CD4-positive, alpha-beta T cell treated with Interleukin-4 for 4 hours (primary cell): ENCODE data around the gene FAM217A.
A peak's percentile ranks its signal among the peaks of the same experiment; 100 is the strongest.

Source experiments
- DNase-seq: peaks from one replicate; pipeline ENCODE4 v3.0.0-alpha.2; 2020

FAM217A gene

GRCh38 chr6:4084444-4085331 is 5.8 kb upstream of the FAM217A start:
- no peak for DNase-seq

GRCh38 chr6:4074478-4075235 is 4.3 kb downstream of the FAM217A start:
- no peak for DNase-seq

- no peak for DNase-seq
Measured at GRCh38 chr6:4071330-4071729, 7.6 kb downstream of the FAM217A start.

- no peak for DNase-seq
Measured at GRCh38 chr6:4069199-4069598, 9.7 kb downstream of the FAM217A start.

GRCh38 chr6:4067673-4068072 is 11.3 kb downstream of the FAM217A start:
- DNase-seq: no peak

GRCh38 chr6:4066029-4066755 is 12.7 kb downstream of the FAM217A start:
- DNase-seq: no peak

- DNase-seq: peak; percentile 64
Measured at GRCh38 chr6:4059115-4059777, 19.7 kb downstream of the FAM217A start.

DNA sequence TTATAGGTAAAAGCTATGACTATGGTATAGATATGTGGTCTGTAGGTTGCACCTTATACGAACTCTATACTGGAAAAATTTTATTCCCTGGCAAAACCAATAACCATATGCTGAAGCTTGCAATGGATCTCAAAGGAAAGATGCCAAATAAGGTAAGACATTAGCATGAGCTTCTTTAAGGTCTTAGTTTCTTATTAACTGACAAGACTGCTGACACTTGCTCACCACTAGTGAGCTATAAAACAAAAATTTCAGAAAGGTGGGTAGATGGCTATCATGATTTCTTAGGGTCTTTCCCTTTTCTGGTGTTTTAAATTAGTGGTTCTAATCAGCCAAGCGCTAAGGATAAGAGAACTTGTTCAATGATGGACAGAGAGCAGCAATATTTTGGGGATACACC is 21.9 kb downstream of the FAM217A start:
- no peak for DNase-seq

DNA sequence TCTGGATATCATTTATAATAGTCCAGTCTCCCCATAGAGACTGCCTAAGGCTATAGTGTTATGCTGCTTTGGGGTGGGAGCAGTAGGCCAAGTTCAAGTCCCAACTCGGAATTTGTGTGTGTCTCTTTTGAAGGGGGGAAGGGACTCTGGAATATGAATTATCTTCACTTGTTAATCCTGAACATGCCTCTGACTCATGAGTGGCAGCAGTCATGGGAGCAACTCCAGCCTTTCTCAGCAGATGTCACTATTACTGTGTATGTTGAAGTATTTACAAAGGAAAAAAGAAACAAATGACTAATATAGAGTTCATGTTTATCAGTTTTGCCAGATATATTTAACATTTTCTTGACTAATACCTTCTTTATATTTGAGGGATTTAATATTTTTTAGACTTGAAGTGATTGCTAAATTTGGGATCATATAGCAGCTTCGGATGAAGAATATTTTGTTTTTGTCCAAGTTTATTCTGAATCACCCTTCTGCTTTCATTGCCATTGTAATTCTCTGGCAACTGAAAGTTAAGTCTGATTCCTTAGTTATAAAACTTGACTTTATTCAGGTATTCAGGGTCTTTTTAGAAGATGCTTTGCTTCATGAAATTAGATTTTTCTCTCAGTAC is 23.4 kb downstream of the FAM217A start:
- DNase-seq: peak; percentile 13

DNA sequence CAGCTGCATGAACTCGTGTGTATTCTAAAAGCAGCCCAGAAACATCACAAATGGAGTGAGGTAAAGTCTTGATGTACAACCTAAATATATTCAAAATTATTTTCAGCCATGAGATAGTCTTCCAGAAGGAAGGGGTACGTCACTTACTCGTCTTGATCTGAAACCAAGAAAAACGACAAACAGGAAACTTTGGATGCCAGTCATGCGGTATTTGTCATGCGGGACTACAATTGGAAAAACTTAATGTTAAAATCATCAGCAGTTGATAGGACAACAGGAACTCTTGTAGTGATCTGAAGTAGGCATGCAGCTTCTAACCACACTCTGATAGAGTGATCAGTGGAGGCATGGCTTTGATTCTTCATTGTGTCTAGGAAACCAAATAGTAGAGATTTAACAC is 29.7 kb downstream of the FAM217A start:
- DNase-seq: no peak

DNA sequence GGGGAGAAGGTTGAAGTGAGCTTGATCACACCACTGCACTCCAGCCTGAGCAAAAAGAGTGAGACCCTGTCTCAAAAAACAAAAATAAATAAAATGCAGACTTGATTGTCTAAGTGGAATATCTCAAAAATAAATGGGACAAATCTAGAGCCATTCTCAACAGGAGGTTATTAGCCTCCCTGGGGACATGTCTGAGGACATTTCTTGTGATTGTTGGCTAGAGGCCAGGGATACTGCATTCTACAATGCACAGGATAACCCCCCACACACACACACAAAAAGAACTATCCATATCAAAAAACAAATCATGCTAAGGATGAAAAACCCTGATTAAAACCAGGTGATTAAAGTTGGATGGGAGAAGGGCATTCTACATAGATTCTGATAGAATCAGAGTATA is 37.5 kb downstream of the FAM217A start:
- DNase-seq: no peak

- no peak for DNase-seq
Measured at GRCh38 chr6:4039348-4039747, 39.6 kb downstream of the FAM217A start.

- DNase-seq: no peak
Measured at GRCh38 chr6:4036581-4036980, 42.4 kb downstream of the FAM217A start.

DNA sequence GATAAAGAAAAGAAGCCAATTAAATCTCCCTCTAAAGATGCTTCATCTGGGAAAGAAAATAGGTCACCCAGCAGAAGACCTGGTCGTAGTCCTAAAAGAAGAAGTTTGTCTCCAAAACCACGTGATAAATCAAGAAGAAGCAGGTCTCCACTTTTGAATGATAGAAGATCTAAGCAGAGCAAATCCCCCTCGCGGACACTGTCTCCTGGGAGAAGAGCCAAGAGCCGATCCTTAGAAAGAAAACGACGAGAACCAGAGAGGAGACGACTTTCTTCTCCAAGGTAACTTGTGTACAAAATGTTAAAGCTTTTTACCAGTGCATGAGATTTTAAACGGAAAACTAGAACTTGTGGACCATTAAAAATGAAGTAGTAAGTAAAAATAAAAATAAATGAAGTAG is 46.5 kb downstream of the FAM217A start:
- DNase-seq: no peak

DNA sequence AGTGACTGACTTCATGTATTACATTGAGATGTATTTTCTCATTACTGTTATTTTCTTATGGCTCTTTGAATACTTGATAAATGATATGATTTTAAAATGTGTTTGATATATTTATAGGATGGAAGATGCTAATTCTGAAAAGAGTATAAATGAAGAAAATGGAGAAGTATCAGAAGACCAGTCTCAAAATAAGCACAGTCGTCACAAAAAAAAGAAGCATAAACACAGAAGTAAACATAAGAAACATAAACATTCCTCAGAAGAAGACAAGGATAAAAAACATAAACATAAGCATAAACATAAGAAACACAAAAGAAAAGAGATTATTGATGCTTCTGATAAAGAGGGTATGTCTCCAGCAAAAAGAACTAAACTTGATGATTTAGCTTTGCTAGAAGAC is 47.5 kb downstream of the FAM217A start:
- no peak for DNase-seq

- DNase-seq: peak; percentile 37
Measured at GRCh38 chr6:4030669-4031068, 48.3 kb downstream of the FAM217A start.

DNA sequence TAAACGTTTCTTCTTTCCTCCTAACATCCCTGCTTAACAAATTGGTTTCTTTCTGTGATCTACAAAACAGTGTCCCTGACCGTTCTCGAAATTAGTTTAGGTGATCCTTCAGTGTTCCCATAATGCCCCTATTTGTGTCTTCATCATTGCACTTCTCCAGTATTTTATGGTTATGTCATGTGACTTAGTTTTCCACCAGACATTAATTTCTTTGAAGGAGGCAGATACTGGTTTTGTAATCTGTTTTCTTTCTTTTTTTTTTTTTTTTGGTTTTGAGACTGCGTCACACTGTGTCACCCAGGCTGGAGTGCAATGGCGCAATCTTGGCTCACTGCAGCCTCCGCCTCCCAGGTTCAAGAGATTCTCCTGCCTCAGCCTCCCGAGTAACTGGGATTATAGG is 49.2 kb downstream of the FAM217A start:
- DNase-seq: no peak

DNA sequence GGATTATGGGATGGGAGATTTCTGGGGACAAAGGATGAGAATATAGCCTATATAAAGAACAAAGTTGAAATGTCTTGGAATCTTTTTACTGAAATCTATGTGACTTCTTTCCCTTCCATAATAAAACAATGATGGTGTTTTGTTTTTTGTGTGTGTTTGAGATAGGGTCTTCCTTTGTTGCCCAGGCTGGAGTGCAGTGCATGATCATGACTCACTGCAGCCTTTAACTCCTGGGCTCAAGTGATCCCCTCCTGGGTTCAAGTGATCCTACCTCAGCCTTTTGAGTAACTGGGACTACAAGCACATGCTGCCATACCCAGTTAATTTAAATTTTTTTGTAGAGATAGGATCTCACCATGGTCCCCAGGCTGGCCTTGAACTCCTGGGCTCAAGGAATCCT is 50.9 kb downstream of the FAM217A start:
- no peak for DNase-seq

- DNase-seq: no peak
Measured at GRCh38 chr6:4025681-4026080, 53.3 kb downstream of the FAM217A start.

DNA sequence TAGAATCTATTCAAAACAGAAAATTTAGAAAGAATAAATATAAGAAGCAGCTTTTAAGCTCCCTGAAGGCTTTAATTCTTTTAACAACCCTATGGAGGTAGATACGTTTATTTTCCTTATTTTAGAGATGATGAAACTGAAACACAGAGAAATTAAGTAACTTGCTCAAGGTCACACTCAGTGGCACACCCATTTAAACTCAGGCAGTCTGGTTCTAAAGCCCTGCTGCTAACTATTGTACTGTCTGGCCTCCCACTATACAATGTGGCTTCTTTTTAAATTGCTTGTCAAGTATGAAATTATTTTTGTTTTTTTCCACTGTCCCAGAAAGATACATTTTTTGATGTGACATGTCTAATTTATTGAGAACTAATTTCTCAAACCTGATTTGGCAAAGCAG is 55.7 kb downstream of the FAM217A start:
- DNase-seq: no peak

GRCh38 chr6:4021854-4022695 is 56.9 kb downstream of the FAM217A start:
- peak; percentile 19 for DNase-seq
